ENCODE results near the gene MAGEF1. TPM values are rescaled to one million over a fixed set of nuclear protein-coding genes. Genes with fewer than 3 reads are reported as not detected.
A peak's percentile ranks its signal among the peaks of the same experiment; 100 is the strongest.

MAGEF1 gene
- total RNA-seq, 1 experiment from 2014 or later = 59.1 TPM

DNA sequence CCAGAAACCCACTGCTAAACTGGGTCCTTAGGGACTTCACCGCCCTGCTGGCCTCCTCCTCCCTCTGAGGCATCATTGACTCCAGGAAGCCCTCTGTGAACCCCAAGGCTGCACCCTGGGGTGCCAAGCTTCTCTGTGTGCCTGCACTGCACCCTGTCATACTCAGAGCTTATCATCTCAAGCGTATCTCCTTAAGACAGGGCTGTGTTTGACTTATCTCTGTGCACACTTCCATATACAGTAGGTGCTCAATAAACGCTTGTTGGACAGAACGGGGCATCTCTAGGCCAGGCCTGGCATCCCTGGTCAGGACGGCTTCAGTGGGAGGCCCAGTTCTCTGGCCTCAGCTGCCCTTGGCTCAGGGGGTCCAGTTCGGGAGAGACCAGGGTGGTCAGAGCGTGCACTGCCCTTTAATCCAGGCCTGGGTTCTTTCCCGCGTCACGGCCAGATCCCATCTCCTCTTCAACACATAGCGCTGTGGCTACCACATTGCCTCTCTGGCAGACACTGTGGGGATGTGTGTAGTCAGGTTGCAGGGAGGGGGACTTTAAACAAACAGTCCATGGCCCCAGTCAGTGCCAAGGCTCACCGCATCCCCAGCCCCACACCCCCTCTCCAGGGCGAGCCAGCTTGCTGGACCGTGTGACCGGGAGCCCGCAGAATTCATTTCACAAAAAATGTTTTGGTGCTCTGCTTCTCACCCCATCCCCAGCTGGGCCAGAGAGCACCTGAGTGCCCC lies 33.4 kb downstream of the MAGEF1 start:
- POLR2A ChIA-PET = no interaction called here
- no peaks in the 10 kb centered on the region for H3K36me3 Mint-ChIP-seq (ENCODE audit: insufficient read depth, unreplicated experiment)
- H3K27ac Mint-ChIP-seq (ENCODE audit: unreplicated experiment) = no peak overlapping the region
- Histone ChIP-seq H3K4me1 (no peaks in the 10 kb centered on the region), H3K9me3 (no peaks in the 10 kb centered on the region), H3K27me3 (replicated peaks; ENCODE audit: control insufficient read depth, insufficient read depth, low read length) (no peaks in the 10 kb centered on the region), H3K36me3 (ENCODE audit: control insufficient read depth, insufficient read depth, low read length) (no peaks in the 10 kb centered on the region), H3K4me3 (ENCODE audit: low read depth, low read length) (no peak overlapping the region)
- TF ChIP-seq, protein P1, sequence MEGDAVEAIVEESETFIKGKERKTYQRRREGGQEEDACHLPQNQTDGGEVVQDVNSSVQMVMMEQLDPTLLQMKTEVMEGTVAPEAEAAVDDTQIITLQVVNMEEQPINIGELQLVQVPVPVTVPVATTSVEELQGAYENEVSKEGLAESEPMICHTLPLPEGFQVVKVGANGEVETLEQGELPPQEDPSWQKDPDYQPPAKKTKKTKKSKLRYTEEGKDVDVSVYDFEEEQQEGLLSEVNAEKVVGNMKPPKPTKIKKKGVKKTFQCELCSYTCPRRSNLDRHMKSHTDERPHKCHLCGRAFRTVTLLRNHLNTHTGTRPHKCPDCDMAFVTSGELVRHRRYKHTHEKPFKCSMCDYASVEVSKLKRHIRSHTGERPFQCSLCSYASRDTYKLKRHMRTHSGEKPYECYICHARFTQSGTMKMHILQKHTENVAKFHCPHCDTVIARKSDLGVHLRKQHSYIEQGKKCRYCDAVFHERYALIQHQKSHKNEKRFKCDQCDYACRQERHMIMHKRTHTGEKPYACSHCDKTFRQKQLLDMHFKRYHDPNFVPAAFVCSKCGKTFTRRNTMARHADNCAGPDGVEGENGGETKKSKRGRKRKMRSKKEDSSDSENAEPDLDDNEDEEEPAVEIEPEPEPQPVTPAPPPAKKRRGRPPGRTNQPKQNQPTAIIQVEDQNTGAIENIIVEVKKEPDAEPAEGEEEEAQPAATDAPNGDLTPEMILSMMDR (IDR thresholded peaks at IDR 0.05; ENCODE audit: insufficient read depth in 1 of 2, low read depth in 1 of 2, low read length in 1 of 2, severe bottlenecking in 1 of 2, unreplicated experiment in 1 of 2) = no peak
- DNase-seq = no peak
- intact Hi-C loops (cut with micrococcal nuclease; ENCODE audit: unreplicated experiment) = no loop called here
- CTCF ChIA-PET = interaction anchor here (1.8 kb wide), 1 partner anchor 117 kb away, joined by 6 read pairs; the partner anchor contains the start of gene EPHB3
- no TSS peak for BruUV-seq (replicated peaks)
- H3K27me3 Mint-ChIP-seq (ENCODE audit: insufficient read depth, unreplicated experiment) = no peaks in the 10 kb centered on the region
- no peaks in the 10 kb centered on the region for H3K9me3 Mint-ChIP-seq (ENCODE audit: unreplicated experiment)
- H3K4me3 Mint-ChIP-seq (ENCODE audit: unreplicated experiment) = no peak overlapping the region
- peaks cover 4% of the 10 kb centered on the region for H3K4me1 Mint-ChIP-seq (ENCODE audit: low read depth, unreplicated experiment)

- intact Hi-C loops (cut with micrococcal nuclease; ENCODE audit: unreplicated experiment) = no loop called here
- ChIA-PET CTCF (interaction anchor here (1.8 kb wide), 1 partner anchor 116 kb away, joined by 6 read pairs; the partner anchor contains the start of gene EPHB3), POLR2A (no interaction called here)
- no peaks in the 10 kb centered on the region for H3K9me3 ChIP-seq
- TF ChIP-seq, protein P1 (IDR thresholded peaks at IDR 0.05; ENCODE audit: insufficient read depth in 1 of 2, low read depth in 1 of 2, low read length in 1 of 2, severe bottlenecking in 1 of 2, unreplicated experiment in 1 of 2) = no peak
- Mint-ChIP-seq H3K4me1 (ENCODE audit: low read depth, unreplicated experiment) (peaks cover 4% of the 10 kb centered on the region), H3K36me3 (ENCODE audit: insufficient read depth, unreplicated experiment) (no peaks in the 10 kb centered on the region), H3K27ac (ENCODE audit: unreplicated experiment) (peak overlapping the region; percentile 76), H3K27me3 (ENCODE audit: insufficient read depth, unreplicated experiment) (no peaks in the 10 kb centered on the region), H3K4me3 (ENCODE audit: unreplicated experiment) (no peak overlapping the region), H3K9me3 (ENCODE audit: unreplicated experiment) (no peaks in the 10 kb centered on the region)
- H3K27me3 ChIP-seq (replicated peaks; ENCODE audit: control insufficient read depth, insufficient read depth, low read length) = no peaks in the 10 kb centered on the region
- H3K4me3 ChIP-seq (ENCODE audit: low read depth, low read length) = no peak overlapping the region
- BruUV-seq (replicated peaks) = no TSS peak
- no peaks in the 10 kb centered on the region for H3K4me1 ChIP-seq
- no peak for DNase-seq
- H3K36me3 ChIP-seq (ENCODE audit: control insufficient read depth, insufficient read depth, low read length) = no peaks in the 10 kb centered on the region
Measured at GRCh38 chr3:184677344-184678316, 34.2 kb downstream of the MAGEF1 start.

DNA sequence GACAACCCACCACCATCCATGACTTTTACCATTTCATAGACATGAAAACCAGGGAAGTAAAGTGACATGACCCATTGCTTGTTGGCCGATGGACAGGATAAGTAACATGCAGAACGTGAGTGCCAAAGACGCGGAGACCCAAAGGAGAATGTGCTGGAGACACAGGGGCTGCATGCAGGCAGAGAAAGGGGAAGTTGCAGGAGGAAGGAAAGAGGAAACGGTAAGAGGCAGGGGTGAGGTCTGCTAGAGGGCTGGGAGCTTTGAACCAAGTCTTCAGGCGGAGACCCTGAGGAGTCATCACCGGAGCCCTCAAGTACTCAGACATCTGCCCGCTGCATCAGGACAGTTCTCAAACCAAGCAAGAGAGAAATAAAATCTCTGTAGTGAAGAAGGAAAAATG lies 34.9 kb downstream of the MAGEF1 start:
- no peak overlapping the region for H3K4me3 Mint-ChIP-seq (ENCODE audit: unreplicated experiment)
- H3K4me3 ChIP-seq (ENCODE audit: low read depth, low read length) = no peak overlapping the region
- no peaks in the 10 kb centered on the region for H3K9me3 ChIP-seq
- H3K36me3 Mint-ChIP-seq (ENCODE audit: insufficient read depth, unreplicated experiment) = no peaks in the 10 kb centered on the region
- ChIA-PET POLR2A (no interaction called here), CTCF (interaction anchor here (1.8 kb wide), 1 partner anchor 115 kb away, joined by 6 read pairs; the partner anchor contains the start of gene EPHB3)
- TF ChIP-seq, protein P1 (IDR thresholded peaks at IDR 0.05; ENCODE audit: insufficient read depth in 1 of 2, low read depth in 1 of 2, low read length in 1 of 2, severe bottlenecking in 1 of 2, unreplicated experiment in 1 of 2) = no peak
- peaks cover 4% of the 10 kb centered on the region for H3K4me1 Mint-ChIP-seq (ENCODE audit: low read depth, unreplicated experiment)
- no peaks in the 10 kb centered on the region for H3K27me3 Mint-ChIP-seq (ENCODE audit: insufficient read depth, unreplicated experiment)
- no peaks in the 10 kb centered on the region for H3K9me3 Mint-ChIP-seq (ENCODE audit: unreplicated experiment)
- intact Hi-C loops (cut with micrococcal nuclease; ENCODE audit: unreplicated experiment) = no loop called here
- H3K27me3 ChIP-seq (replicated peaks; ENCODE audit: control insufficient read depth, insufficient read depth, low read length) = no peaks in the 10 kb centered on the region
- no TSS peak for BruUV-seq (replicated peaks)
- DNase-seq = no peak
- no peaks in the 10 kb centered on the region for H3K36me3 ChIP-seq (ENCODE audit: control insufficient read depth, insufficient read depth, low read length)
- no peak overlapping the region for H3K27ac Mint-ChIP-seq (ENCODE audit: unreplicated experiment)
- H3K4me1 ChIP-seq = no peaks in the 10 kb centered on the region
